Suprapubic skin (tissue), 4 donors: ENCODE measurements around the gene SCN5A. TPM values are rescaled to one million over a fixed set of nuclear protein-coding genes. Genes with fewer than 3 reads are reported as not detected.

Source experiments
- DNase-seq, 2 donors: peaks; one replicate each; pipeline ENCODE4 v3.0.0-alpha.2; 2019; ENCODE audit warnings: low spot score in 2 of 2
- H3K27ac ChIP-seq: fragments of 200-600 bp; sonication (generic); one replicate; pipeline ENCODE4 v1.5.1; 2019
- H3K27me3 ChIP-seq: fragments of 200-600 bp; sonication (generic); one replicate; pipeline ENCODE4 v1.5.1; 2019
- H3K36me3 ChIP-seq: fragments of 200-600 bp; sonication (generic); one replicate; pipeline ENCODE4 v1.5.1; 2019
- H3K4me1 ChIP-seq: fragments of 200-600 bp; sonication (generic); one replicate; pipeline ENCODE4 v1.5.1; 2019
- H3K4me3 ChIP-seq: fragments of 200-600 bp; sonication (generic); one replicate; pipeline ENCODE4 v1.5.1; 2019; ENCODE audit warnings: mild to moderate bottlenecking
- H3K9me3 ChIP-seq: fragments of 200-600 bp; sonication (generic); one replicate; pipeline ENCODE4 v1.5.1; 2019
- CTCF ChIP-seq, 2 donors: fragments of 200-600 bp in 1 of 2; fragments of 450-650 bp in 1 of 2; sonication (generic) in 1 of 2; IDR thresholded peaks; one replicate each; pipeline ENCODE4 v1.5.1; 2016 to 2019; ENCODE audit warnings: antibody characterized with exemption in 2 of 2, mild to moderate bottlenecking in 1 of 2, moderate library complexity in 1 of 2
- EP300 ChIP-seq: sonication (generic); formaldehyde crosslinking; IDR thresholded peaks from one replicate; pipeline ENCODE4 v1.6.1; 2017; ENCODE audit warnings: antibody characterized with exemption
- POLR2A ChIP-seq, 2 donors: fragments of 450-650 bp; IDR thresholded peaks; one replicate each; pipeline ENCODE4 v1.6.1; 2017; ENCODE audit warnings: antibody characterized with exemption in 2 of 2, mild to moderate bottlenecking in 2 of 2, moderate library complexity in 2 of 2
- POLR2AphosphoS5 ChIP-seq, 3 donors: sonication (generic); formaldehyde crosslinking; IDR thresholded peaks; one replicate each; pipeline ENCODE4 v1.6.1; 2017; ENCODE audit warnings: antibody characterized with exemption in 3 of 3
- WGBS: methylation state at CpG from one replicate; pipeline ENCODE4 v1.1.5; 2018; 5-methylcytosine and 5-hydroxymethylcytosine counted together
- total RNA-seq, 4 donors: library from RNA; depleted of rRNA; stranded (reverse); fragments of >200 nt; gene quantifications; one replicate each; pipeline ENCODE4 v1.1.0, GENCODE V29; 2016

SCN5A gene
- total RNA-seq, 4 donors from 2014 or later = 0.15 to 1.1 (median 1.0) TPM; not detected in 1

DNA sequence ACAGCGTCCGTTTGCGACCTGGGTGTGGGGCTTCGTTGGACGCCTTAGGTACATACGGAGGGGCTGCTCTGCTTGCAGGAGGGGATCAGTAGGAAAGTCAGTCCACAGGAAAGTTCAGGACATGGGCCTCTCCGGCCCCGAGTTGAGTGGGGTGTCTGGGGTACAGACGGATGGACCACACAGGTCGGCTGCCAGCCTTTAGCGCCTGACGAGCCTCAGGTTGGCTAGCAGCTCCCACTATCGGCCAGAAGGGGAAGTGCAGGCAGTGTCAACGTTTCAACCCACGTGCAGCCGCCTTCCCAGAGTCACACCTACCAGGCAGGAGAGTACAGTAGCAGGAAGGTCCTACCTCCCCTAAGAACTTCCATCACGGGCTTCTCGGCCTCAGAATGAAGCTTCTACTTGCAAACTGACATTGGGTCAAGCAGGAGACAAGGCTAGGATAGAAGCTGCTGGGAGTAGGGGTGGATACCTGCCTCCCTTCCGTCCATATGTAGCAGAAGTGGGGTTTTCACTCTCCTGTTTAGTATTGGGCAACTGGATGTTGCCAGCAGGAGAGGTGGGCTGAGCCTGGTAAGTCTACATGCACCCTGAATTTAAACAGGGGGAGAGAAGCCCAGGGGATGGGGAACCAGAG is 1.8 kb upstream of the SCN5A start:
- H3K27ac ChIP-seq = no peak overlapping the region
- 22% methylated on average over 12 of the region's 19 CpGs for WGBS
- no peak overlapping the region for H3K4me3 ChIP-seq
- H3K4me1 ChIP-seq = peaks cover 20% of the 10 kb centered on the region
- H3K27me3 ChIP-seq = peaks cover 57% of the 10 kb centered on the region
- no peak for TF ChIP-seq EP300
- TF ChIP-seq CTCF (IDR thresholded peaks at IDR 0.05) = peak; percentile 75 to 98
- H3K36me3 ChIP-seq = no peaks in the 10 kb centered on the region
- no peak for DNase-seq
- H3K9me3 ChIP-seq = no peaks in the 10 kb centered on the region

GRCh38 chr3:38650248-38650951 is 913 bp upstream of the SCN5A start:
- Histone ChIP-seq H3K27me3 (peaks cover 56% of the 10 kb centered on the region), H3K9me3 (no peaks in the 10 kb centered on the region), H3K4me3 (no peak overlapping the region), H3K4me1 (peaks cover 20% of the 10 kb centered on the region), H3K27ac (no peak overlapping the region), H3K36me3 (no peaks in the 10 kb centered on the region)
- DNase-seq = no peak
- WGBS = 74% methylated on average over 14 of the region's 14 CpGs
- TF ChIP-seq CTCF (IDR thresholded peaks at IDR 0.05) (no peak), EP300 (no peak), POLR2A (IDR thresholded peaks at IDR 0.05) (no peak), POLR2AphosphoS5 (IDR thresholded peaks at IDR 0.05) (no peak)

DNA sequence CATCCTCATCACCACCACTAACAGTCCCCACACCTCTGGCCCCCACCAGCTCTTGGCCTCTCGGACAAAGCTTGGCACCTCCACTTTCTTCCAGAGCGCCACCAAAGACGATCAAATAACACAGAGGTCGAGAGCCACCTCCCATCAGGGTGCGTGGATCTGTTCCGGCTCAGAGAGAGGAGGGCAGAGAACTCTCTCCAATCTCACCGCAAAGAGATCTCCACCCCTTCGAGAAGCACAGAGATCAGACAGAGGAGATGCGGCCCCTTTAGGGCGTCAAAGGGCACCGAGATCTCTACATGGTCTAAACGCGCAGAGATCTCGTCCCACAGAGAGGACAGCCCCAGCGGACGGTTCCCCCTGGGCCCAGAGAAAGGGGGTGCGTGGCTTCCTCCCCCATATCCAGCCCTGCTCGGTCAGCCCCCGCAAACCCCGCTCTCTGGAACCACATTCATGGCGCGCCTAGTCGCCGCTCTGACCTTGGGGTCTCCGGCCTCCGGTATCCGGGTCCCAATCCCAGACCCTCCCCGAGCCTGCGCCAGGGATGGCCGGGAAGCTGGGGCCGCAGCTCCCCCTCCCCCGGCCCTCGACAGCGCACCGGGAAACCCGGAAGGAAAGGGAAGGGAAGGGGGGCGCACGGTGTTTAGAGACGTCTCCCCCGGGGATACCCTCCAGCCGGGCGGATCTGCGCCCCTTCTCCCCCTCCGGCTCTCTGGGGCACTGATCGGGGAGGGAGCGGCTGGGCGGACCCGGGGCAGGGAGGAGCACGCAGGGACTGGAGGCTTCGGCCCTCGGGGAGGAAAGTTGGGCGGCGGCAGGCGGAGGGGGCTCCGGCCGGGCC is 608 bp downstream of the SCN5A start:
- no peak for TF ChIP-seq EP300
- no peak for TF ChIP-seq POLR2A (IDR thresholded peaks at IDR 0.05)
- no peak for TF ChIP-seq POLR2AphosphoS5 (IDR thresholded peaks at IDR 0.05)
- no peak for TF ChIP-seq CTCF (IDR thresholded peaks at IDR 0.05)
- peaks cover 20% of the 10 kb centered on the region for H3K4me1 ChIP-seq
- DNase-seq = no peak
- peak overlapping the region; percentile 63 for H3K4me3 ChIP-seq
- no peaks in the 10 kb centered on the region for H3K36me3 ChIP-seq
- no peak overlapping the region for H3K27ac ChIP-seq
- WGBS = 15% methylated on average over 23 of the region's 56 CpGs
- H3K9me3 ChIP-seq = no peaks in the 10 kb centered on the region
- H3K27me3 ChIP-seq = peaks cover 61% of the 10 kb centered on the region

- H3K4me3 ChIP-seq = no peak overlapping the region
- H3K36me3 ChIP-seq = no peaks in the 10 kb centered on the region
- WGBS = 96% methylated on average over 6 of the region's 7 CpGs
- no peak overlapping the region for H3K27ac ChIP-seq
- TF ChIP-seq POLR2A (IDR thresholded peaks at IDR 0.05) (no peak), EP300 (no peak), CTCF (IDR thresholded peaks at IDR 0.05) (no peak), POLR2AphosphoS5 (IDR thresholded peaks at IDR 0.05) (no peak)
- peaks cover 57% of the 10 kb centered on the region for H3K27me3 ChIP-seq
- peaks cover 20% of the 10 kb centered on the region for H3K4me1 ChIP-seq
- no peaks in the 10 kb centered on the region for H3K9me3 ChIP-seq
- DNase-seq = no peak
Observed at GRCh38 chr3:38648024-38648658, 1.3 kb downstream of the SCN5A start.
